ENCODE measurements around the gene TRAFD1.
"Not testable (repeated sequence)": the region's sequence is repeated elsewhere in the genome, so short reads cannot be mapped to it uniquely, and the experiment has no call there.

The TRAFD1 gene

GRCh38 chr12:112116232-112117060 is 8.9 kb upstream of the TRAFD1 start:
- peak in 1 of 2 experiments; percentile 6 for DNase-seq

GRCh38 chr12:112117685-112118084 is 7.7 kb upstream of the TRAFD1 start:
- DNase-seq: no peak

GRCh38 chr12:112121780-112122565 is 3.4 kb upstream of the TRAFD1 start:
- DNase-seq: no peak

DNA sequence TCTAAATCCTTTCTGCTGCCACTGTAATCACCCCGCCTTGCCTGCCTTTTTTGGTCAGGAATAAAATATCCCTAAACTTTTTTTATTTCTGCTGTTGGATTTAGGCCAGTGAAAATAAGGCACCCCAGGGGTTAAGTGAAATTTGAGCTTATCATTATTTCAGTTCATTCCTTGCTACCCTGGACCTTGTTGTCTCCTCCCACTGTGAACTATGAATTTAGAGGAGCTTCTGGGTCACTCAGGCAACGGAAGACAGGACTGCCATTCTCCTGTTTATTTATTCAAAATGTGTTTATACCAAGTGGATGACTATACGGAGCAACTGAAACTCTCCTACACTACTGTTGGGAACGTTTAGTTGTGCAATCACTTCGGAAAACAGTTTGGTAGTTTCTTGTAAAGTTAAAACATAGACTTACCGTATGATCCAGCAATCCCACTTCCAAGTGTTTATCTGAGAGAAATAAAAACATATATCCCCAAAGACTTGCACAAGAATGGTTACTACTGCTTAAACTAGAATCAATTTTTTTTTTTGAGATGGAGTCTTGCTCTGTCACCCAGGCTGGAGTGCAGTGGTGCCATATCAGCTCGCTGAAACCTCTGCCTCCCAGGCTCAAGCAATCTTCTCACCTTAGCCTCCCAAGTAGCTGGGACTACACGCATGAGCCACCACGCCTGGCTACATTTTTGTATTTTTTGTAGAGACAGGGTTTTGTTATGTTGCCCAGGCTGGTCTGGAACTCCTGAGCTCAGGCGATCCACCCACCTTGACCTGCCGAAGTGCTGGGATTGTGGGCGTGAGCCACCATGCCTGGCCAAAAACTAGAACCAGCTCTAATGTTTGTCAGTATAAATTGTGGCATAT is 2.3 kb upstream of the TRAFD1 start:
- DNase-seq: no peak

GRCh38 chr12:112124918-112125249 is 476 bp upstream of the TRAFD1 start:
- no peak for DNase-seq

GRCh38 chr12:112126000-112126438 is 659 bp downstream of the TRAFD1 start:
- no peak for DNase-seq

- no peak for DNase-seq
These were observed 1.6 kb downstream of the TRAFD1 start for GRCh38 chr12:112126911-112127310.

DNA sequence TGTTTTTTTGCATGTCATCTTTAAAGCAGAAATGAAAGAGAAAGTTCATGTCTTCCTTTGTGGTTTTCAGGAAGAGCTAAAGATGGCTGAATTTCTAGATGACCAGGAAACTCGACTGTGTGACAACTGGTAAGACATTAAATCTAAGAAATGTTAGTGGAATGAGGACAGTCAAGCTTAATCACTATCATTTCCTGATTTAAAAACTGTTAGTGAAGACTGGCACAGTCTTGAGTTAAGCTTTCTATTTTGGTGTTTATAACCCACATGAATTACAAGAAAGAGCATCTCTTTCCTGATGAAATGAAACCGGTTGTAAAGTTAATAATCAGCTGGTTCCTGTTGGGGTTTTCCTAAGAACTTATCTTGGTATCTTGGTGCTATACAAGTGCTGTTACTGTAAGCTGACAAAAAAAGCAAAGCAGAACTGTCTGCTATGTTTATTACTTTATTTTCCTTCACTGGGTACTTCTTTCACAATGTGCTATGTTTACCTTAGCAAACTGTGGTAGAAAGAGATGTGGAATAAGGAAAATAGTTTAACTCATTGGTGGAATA is 5.2 kb downstream of the TRAFD1 start:
- no peak for DNase-seq

- no peak for DNase-seq
These were observed 6.3 kb downstream of the TRAFD1 start for GRCh38 chr12:112131686-112132085.

DNA sequence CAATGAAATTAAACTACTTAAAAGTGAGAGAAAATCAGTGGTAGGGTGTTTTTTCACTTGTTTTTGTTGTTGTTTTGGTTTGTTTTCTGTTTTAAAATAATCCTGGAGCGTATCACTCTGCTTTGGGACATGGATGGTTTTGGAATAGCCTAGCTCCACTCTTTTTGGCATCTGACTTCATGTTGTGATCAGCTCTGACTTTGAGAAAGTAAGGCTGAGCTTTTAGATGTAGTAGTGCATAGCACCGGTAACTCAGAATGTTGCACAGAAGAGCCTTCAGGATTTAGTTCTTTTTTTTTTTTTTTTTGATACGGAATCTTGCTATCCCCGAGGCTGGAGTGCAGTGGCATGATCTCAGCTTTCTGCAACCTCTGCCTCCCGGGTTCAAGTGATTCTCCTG is 8.1 kb downstream of the TRAFD1 start:
- DNase-seq: no peak

DNA sequence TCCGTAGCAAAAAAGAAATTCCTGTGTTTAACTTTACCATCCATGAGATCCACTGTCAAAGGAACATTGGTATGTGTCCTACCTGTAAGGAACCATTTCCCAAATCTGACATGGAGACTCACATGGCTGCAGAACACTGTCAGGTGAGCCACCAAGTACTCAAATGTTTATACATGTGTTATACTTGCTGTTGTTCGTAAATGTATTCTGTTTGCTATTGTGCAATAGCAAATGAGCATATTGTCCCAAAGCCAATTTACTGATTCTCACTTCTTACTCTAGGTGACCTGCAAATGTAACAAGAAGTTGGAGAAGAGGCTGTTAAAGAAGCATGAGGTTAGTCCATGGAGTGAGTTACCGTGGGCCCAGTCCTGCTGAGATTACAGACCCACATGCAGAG is 9.4 kb downstream of the TRAFD1 start:
- DNase-seq: no peak

- no peak for DNase-seq
These were observed 15.4 kb downstream of the TRAFD1 start for GRCh38 chr12:112140728-112141127.

GRCh38 chr12:112146123-112146522 is 20.8 kb downstream of the TRAFD1 start:
- DNase-seq: no peak

DNA sequence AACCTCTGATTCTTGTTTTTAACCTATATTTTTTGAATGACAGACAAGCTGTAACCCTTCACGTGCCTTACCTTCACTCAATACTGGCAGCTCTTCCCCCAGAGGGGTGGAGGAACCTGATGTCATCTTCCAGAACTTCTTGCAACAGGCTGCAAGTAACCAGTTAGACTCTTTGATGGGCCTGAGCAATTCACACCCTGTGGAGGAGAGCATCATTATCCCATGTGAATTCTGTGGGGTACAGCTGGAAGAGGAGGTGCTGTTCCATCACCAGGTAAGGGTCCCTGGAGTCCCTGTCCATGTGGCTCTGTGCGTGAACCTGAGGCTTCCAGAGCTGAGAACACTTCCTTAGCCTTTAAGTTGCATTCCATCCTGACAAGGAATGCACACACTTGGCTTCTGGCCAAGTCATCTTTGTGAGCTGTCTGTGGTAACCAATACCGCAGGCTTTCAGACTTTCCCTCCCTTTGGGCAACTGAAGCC is 22.7 kb downstream of the TRAFD1 start:
- no peak for DNase-seq

DNA sequence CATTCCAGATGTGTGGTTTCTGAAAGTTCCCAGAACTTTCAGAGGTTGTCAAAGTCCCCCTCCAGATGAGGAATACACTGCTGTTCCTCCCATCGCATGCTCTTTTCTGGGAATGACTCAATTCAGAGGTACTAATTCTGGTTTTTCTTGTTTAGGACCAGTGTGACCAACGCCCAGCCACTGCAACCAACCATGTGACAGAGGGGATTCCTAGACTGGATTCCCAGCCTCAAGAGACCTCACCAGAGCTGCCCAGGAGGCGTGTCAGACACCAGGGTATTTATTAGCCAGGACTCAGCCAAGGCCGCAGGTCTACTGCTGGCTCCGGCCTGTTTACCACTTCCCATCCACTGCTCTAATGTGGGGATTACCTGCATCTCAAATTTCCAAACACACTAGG is 24.2 kb downstream of the TRAFD1 start:
- no peak for DNase-seq

DNA sequence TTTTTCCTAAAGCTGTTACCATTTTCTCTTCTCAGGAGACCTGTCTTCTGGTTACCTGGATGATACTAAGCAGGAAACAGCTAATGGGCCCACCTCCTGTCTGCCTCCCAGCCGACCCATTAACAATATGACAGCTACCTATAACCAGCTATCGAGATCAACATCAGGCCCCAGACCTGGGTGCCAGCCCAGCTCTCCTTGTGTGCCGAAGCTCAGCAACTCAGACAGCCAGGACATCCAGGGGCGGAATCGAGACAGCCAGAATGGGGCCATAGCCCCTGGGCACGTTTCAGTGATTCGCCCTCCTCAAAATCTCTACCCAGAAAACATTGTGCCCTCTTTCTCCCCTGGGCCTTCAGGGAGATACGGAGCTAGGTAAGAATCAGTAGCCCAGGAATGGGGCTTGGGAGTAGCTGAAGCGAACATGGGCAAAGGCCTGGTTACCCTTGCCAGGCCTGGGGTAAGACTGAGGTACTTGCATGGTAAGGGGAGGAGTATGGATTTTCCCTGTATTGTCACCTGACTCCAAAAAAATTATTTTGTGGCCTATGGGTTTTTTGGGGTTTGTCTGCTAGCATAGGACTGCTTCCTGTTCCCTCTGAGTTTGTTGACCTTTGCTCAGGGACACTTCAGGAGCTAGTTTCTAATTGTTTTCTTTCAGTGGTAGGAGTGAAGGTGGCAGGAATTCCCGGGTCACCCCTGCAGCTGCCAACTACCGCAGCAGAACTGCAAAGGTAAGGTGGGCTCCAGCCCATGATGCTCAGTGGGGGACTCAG is 26.6 kb downstream of the TRAFD1 start:
- DNase-seq: no peak

- DNase-seq: no peak
These were observed 28.0 kb downstream of the TRAFD1 start for GRCh38 chr12:112153181-112153892.

GRCh38 chr12:112153893-112154219 is 28.5 kb downstream of the TRAFD1 start:
- no peak for DNase-seq

- not testable (repeated sequence) for DNase-seq
These were observed 33.2 kb downstream of the TRAFD1 start for GRCh38 chr12:112158461-112159145.

GRCh38 chr12:112159146-112159541 is 33.8 kb downstream of the TRAFD1 start:
- no peak for DNase-seq

- DNase-seq: no peak
These were observed 35.3 kb downstream of the TRAFD1 start for GRCh38 chr12:112160611-112161010.
